Lower leg skin (tissue), 4 donors: Measurements from ENCODE around the gene CD200R1L. TPM values are rescaled to one million over a fixed set of nuclear protein-coding genes. Genes with fewer than 3 reads are reported as not detected.

Experiments
- DNase-seq, 2 donors: peaks; one replicate each; pipeline ENCODE4 v3.0.0-alpha.2; 2019; ENCODE audit warnings: low spot score in 2 of 2
- H3K4me3 ChIP-seq: fragments of 200-600 bp; sonication (generic); 2 replicates; pipeline ENCODE4 v1.5.1; 2017; ENCODE audit warnings: mild to moderate bottlenecking, low read depth; ENCODE audit not compliant: poor library complexity, severe bottlenecking
- POLR2A ChIP-seq, 2 donors: fragments of 450-650 bp; IDR thresholded peaks; one replicate each; pipeline ENCODE4 v1.6.1; 2016 to 2017; ENCODE audit warnings: antibody characterized with exemption in 2 of 2, mild to moderate bottlenecking in 1 of 2, moderate library complexity in 1 of 2
- WGBS, 2 donors: methylation state at CpG; one replicate each; pipeline ENCODE4 v1.1.5; 2018; 5-methylcytosine and 5-hydroxymethylcytosine counted together
- intact Hi-C: fragments of 100-400 bp; cut with DNase I; formaldehyde crosslinking; loops from one replicate; pipeline ENCODE4 v1.15.0; 2023; ENCODE audit warnings: low total_unique reads
- total RNA-seq, 4 donors: library from RNA; depleted of rRNA; stranded (reverse); fragments of >200 nt; gene quantifications; one replicate each; pipeline ENCODE4 v1.1.0, GENCODE V29; 2016
- TF ChIP-seq, protein P1 (sequence below), 3 donors: fragments of 450-650 bp; IDR thresholded peaks; one replicate each; pipeline ENCODE4 v1.5.1; 2016; ENCODE audit warnings: antibody characterized with exemption in 3 of 3, mild to moderate bottlenecking in 3 of 3, moderate library complexity in 2 of 3

The CD200R1L gene
- total RNA-seq, 4 donors from 2014 or later, result not detected

DNA sequence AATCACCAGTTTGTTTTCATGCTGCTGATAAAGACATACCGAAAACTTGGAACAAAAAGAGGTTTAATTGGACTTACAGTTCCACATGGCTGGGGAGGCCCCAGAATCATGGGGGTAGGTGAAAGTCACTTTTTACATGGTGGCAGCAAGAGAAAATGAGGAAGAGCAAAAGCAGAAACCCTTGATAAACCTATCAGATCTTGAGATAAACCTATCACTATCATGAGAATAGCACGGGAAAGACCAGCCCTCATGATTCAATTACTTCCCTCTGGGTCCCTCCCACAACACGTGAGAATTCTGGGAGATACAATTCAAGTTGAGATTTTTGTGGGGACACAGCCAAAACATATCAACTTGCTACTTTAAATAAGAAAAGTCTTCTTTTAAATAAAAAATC, 28.9 kb downstream of the CD200R1L start:
- intact Hi-C loops, result loop anchor here (10.0 kb wide), 1 partner anchor 173 kb away; the partner anchor contains the start of gene CCDC80
- no peak overlapping the region for H3K4me3 ChIP-seq
- TF ChIP-seq, protein P1, sequence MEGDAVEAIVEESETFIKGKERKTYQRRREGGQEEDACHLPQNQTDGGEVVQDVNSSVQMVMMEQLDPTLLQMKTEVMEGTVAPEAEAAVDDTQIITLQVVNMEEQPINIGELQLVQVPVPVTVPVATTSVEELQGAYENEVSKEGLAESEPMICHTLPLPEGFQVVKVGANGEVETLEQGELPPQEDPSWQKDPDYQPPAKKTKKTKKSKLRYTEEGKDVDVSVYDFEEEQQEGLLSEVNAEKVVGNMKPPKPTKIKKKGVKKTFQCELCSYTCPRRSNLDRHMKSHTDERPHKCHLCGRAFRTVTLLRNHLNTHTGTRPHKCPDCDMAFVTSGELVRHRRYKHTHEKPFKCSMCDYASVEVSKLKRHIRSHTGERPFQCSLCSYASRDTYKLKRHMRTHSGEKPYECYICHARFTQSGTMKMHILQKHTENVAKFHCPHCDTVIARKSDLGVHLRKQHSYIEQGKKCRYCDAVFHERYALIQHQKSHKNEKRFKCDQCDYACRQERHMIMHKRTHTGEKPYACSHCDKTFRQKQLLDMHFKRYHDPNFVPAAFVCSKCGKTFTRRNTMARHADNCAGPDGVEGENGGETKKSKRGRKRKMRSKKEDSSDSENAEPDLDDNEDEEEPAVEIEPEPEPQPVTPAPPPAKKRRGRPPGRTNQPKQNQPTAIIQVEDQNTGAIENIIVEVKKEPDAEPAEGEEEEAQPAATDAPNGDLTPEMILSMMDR (IDR thresholded peaks at IDR 0.05), result no peak
- no peak for TF ChIP-seq POLR2A (IDR thresholded peaks at IDR 0.05)
- 31 to 35% methylated on average over 3 of the region's 3 CpGs for WGBS, 2 donors
- no peak for DNase-seq

DNA sequence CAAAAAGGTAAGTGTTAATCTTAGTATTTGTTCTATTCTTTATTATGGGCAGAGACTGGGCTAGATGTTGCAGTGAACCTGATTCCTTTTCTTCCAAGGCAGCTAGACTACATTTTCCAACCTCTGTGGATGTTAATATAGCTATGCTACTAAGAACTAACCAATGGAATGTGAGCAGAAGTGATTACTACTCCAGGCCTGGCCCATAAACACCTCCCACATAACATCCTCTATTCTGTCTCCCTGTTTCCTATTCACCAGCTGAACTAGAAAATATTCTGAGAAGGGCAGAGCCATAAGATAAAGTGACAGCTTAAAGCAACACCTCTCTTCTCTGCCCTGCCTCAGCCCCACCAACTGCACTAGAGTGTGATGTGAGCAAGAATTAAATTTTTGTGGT, 29.4 kb downstream of the CD200R1L start:
- H3K4me3 ChIP-seq, result no peak overlapping the region
- intact Hi-C loops, result loop anchor here (10.0 kb wide), 1 partner anchor 172 kb away; the partner anchor contains the start of gene CCDC80
- TF ChIP-seq POLR2A (IDR thresholded peaks at IDR 0.05), result no peak
- TF ChIP-seq, protein P1 (IDR thresholded peaks at IDR 0.05), result no peak
- no peak for DNase-seq

DNA sequence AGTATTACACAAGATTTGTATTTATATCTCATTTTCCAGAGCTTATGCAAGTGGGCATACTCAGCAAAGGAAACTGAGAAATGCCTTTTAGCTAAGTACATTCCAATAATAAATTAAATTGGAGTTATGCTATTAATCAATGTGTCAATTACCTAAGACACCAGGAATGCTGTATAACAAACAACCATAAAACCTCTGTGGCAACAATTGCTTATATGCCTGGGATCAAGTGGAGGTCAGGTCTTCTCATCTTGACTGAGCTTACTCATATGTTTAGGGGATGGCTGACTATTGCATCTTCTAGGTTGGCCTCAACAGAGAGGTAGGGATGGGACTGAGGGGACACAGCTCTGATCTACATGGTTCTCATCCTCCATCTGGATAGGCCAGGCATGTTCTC, 30.7 kb downstream of the CD200R1L start:
- intact Hi-C loops, result loop anchor here (10.0 kb wide), 1 partner anchor 171 kb away; the partner anchor contains the start of gene CCDC80
- no peak for TF ChIP-seq POLR2A (IDR thresholded peaks at IDR 0.05)
- TF ChIP-seq, protein P1 (IDR thresholded peaks at IDR 0.05), result no peak
- no peak overlapping the region for H3K4me3 ChIP-seq
- no peak for DNase-seq

DNA sequence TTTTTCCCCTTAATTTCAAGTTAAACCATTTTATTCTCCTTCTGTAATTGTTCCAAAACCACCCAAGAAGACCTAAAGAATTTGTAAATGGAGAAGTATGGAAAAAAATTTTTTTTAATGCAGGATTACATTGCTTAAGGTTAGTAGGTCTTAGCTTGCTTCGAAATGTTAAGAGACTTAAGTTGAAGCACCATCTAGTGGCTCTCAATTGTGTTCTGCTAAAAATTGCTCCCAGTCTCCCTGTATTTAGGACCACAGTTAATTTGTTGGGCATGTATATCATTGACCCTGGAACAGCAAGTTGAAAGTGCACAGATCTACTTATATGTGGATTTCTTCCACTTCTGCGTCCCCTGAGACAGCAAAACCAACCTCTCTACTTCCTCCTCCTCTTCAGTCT, 32.4 kb downstream of the CD200R1L start:
- intact Hi-C loops, result loop anchor here (10.0 kb wide), 1 partner anchor 169 kb away; the partner anchor contains the start of gene CCDC80
- DNase-seq, result no peak
- no peak for TF ChIP-seq POLR2A (IDR thresholded peaks at IDR 0.05)
- TF ChIP-seq, protein P1 (IDR thresholded peaks at IDR 0.05), result no peak
- no peak overlapping the region for H3K4me3 ChIP-seq
- WGBS, 2 donors, result 41 to 50% methylated on average over 2 of the region's 2 CpGs

DNA sequence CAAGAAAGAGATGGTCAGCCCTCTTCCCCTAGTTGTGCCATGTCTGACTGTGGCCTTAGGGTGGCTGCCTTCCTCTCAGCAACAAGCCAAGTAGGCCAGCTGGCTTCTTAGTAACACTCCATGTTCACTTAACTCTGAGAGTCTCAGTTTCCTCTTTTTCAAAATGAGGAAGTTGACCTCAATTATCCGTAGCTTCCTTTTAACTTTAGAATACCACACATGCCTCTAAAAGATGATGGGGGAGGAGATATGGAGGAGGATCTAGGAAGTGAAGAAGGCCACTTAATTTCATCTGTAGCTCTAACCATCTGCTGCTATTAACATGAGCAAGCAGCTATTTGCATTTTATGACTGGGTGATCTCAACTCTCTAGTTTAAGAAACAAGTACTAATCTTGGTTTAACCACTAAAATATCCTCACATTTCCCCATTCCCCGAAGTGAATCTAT, 32.9 kb downstream of the CD200R1L start:
- intact Hi-C loops, result loop anchor here (10.0 kb wide), 1 partner anchor 169 kb away; the partner anchor contains the start of gene CCDC80

More for the DNA sequence above, 32.9 kb downstream of the CD200R1L start:
- DNase-seq, result peak in 1 of 2 donors; percentile 21
- 29% methylated on average over 2 of the region's 2 CpGs for WGBS, 2 donors
- no peak for TF ChIP-seq POLR2A (IDR thresholded peaks at IDR 0.05)
- TF ChIP-seq, protein P1 (IDR thresholded peaks at IDR 0.05), result no peak
- no peak overlapping the region for H3K4me3 ChIP-seq
